Germinal center (tissue), 1 donor: ENCODE results near the gene AHSG.
"Not testable (repeated sequence)": the region's sequence is repeated elsewhere in the genome, so short reads cannot be mapped to it uniquely, and the experiment has no call there.

ENCODE experiments used
- DNase-seq: peaks from one replicate; pipeline ENCODE4 v3.0.0; 2012; ENCODE audit warnings: mixed read lengths, low spot score

The AHSG gene, protein sequence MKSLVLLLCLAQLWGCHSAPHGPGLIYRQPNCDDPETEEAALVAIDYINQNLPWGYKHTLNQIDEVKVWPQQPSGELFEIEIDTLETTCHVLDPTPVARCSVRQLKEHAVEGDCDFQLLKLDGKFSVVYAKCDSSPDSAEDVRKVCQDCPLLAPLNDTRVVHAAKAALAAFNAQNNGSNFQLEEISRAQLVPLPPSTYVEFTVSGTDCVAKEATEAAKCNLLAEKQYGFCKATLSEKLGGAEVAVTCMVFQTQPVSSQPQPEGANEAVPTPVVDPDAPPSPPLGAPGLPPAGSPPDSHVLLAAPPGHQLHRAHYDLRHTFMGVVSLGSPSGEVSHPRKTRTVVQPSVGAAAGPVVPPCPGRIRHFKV

DNA sequence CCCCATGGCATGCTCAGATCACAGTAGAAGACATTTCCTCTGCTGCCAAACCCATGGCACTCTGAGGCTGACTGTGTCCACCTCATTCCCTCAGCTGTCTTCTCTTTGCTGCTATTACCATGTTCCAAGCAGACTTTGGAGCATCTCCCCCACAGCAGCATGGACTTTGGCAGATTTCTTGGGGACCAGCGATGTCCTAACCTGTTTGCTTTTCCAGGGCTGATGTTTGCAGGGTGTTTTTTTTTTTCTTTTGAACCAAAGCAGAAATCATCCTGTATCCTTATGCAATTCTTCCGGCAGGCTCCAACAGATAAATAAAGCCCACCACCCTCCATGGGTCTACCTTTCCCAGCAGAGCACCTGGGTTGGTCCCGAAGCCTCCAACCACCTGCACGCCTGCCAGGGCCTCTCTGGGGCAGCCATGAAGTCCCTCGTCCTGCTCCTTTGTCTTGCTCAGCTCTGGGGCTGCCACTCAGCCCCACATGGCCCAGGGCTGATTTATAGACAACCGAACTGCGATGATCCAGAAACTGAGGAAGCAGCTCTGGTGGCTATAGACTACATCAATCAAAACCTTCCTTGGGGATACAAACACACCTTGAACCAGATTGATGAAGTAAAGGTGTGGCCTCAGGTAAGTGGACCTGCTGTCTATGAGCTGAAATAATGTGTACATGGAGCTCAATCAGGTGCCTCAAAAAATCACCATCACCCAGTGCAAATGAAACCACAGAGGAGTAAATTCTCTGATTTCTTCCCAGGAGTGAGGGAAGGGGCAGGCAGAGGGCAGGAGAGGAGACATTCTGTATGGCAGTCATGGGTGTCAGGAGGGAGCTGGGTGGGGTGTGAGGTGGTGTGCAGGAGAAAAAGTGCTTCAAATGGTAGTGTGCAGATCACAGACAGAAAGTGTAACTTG lies at the start of gene AHSG:
Gene AHSG (plus strand): TSS at position 340 of the 916 bp plus-strand sequence. CDS start 82 bp downstream, at position 422.
- DNase-seq = no peak

DNA sequence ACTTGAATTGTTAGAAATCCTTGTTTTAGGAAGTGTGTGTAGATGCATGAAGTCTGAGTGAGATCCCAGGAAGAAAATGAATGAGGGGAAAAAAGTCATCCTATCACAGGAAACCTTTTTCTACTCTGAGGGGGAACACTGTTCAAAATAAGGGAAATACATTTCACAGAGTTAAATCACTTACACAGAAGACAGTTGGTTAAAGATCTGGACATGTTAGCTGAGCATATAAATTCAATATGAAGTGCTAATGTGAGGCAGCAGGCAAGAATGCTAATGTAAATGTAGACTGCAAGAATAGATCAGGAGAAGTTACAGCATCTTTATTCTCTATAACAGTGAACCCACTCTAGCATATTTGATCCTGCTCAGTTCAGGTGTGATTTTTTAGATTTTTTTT lies 48.3 kb upstream of the AHSG start:
- no peak for DNase-seq

DNA sequence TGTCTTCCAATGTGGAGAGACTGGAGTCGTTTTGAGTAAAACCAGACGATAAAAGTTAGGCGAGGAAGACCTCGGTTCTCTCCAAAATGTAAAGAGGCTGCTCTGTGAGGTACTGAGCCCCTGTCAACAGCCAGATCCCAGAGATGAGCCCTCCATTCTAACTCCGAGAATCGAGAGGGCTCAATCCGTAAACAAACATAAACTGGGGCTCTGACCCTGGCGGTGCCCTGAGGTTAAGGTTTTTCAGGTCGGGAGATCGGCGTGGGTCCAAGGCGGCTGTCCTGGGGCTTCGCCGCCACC lies 46.1 kb upstream of the AHSG start:
- DNase-seq = no peak

DNA sequence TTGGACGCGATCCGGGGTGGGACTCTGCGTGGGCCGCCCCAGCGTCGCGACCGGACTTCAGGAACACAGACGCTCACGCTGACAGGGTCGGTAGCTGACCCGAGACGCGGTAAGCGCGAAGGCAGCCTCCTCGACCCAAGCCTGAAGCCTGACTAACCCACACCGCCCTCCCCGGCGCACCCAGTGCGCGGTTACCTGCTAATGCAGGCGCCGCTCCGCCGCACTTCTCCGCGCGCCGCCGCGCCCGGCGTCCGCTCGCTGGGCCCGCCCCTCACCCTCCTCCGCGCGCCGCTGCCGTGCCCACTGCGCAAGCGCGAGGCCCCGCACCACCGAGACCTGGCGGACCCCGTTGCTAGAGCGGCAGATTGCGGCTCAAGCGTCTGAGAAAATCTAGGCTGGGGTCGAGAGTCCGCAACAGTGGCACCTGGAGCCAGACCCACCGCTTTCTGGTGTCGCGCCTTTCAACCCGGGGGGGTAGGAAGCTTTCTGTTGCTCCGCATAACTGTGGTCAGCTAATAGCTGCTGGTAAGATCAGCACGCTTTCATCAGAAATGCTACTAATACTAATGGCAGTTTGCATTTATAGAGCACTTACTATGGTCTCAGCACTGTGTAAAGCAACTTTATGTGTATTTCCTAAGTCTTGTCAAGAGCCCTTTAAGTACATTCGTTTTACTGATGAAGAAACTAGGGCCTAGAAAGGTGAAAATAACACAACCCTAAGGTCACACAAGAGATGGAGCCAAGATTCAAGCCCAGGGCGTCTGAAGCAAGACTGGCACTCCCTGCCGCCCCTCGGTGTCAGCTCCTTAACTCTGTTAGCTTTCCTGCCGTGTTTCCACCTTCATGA lies 45.6 kb upstream of the AHSG start, which contains the start of gene TBCCD1:
Gene TBCCD1 (minus strand): TSS at position 268 of the 850 bp plus-strand sequence. CDS start 3,010 bp downstream, outside the sequence.
- peak; percentile 89 for DNase-seq

DNA sequence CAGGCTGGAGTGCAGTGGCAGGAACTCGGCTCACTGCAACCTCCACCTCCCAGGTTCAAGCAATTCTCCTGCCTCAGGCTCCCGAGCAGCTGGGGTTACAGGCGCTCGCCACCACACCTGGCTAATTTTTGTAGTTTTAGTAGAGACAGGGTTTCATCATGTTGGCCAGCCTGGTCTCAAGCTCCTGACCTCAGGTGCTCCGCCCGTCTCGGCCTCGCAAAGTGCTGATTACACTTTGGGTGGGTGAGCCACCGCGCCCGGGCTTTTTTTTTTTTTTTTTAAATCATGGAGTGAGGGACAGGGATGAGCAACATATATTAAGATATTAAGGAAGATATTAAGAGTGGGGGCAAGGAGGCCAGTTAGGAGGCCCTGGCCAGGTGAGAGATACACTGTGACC lies 43.5 kb upstream of the AHSG start:
- DNase-seq = not testable (repeated sequence)

DNA sequence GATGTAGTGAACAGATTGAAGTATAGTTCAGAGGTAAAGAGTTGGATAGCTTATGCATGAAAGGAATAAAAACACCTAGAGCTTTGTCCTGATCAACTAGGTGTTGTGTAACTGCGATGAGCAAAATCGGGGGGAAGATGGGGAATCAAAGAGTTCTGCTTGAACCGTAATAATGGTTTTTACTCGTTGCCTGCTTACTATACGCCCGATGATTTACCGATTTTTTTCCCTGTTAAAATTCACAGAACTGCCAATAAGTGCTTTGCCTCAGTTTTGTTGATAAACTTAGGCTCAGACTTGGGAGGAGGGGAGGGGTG lies 43.1 kb upstream of the AHSG start:
- DNase-seq = no peak

DNA sequence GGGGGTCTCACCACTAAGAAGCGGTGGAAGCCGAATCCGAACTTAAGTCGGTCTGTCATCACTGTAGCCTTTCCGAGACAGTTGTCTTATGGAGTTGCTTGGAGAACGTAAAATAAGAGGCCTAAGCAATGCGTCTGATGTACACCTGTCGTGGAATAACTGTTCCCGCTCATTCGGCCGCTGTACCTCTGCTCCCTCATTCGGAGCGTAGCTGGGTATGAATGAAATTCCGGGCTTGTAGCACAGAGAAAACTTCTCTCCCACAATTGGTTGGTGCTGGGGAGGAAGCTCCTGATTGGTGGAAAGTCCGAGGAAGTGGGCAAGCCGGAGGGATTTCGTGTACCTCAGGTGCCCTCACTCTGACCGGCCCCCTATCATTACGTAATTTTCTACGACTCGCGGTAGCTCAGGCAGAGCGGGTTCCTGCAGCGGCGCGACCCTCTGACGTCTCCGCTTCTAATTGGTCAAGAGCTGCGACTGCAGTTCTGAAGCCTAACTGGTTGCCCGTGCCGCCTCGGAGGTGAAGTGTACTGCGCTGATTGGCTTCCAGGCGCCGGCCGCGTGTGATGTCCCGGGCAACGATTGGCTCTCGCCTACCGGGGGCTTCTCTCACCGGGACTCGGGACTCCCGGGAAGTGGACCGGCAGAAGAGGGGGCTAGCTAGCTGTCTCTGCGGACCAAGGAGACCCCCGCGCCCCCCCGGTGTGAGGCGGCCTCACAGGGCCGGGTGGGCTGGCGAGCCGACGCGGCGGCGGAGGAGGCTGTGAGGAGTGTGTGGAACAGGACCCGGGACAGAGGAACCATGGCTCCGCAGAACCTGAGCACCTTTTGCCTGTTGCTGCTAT lies 42.5 kb upstream of the AHSG start, which contains the start of gene DNAJB11:
Gene DNAJB11 (plus strand): TSS at position 625 of the 845 bp plus-strand sequence. CDS start 178 bp downstream, at position 803.
- peak; percentile 98 for DNase-seq

DNA sequence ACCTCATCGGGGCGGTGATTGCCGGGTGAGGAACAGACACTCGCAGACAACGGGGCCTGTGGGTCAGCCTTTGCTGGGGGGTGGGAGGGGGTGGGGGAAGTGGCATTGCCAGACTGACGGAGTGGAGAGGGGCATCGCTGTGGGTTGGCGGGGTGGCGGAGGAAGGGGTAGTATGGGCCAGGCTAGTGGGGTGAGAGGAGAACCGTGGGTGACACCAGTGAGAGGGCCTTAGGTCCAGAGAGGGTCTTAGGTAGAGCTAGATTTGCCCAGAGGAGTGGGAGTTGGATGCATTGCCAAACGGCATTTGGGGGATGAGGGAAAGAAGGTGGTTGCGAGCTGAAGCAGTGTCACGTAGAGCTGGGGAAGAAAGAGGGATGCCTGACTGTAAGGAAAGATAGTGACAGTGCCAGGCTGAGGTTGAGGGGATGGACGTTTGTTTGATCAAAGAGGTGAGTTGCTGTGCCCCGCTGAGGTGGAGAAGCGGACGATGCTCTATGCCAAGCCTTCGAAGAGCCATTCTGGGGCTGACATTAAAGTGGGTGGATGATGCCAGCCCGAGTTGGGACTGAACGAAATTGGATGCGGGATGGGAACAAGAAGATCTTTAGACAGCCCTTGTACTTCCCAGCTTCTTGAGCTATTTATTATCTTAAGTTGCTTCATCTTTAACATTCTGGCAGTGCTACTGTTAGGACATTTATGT lies 41.8 kb upstream of the AHSG start:
- no peak for DNase-seq

DNA sequence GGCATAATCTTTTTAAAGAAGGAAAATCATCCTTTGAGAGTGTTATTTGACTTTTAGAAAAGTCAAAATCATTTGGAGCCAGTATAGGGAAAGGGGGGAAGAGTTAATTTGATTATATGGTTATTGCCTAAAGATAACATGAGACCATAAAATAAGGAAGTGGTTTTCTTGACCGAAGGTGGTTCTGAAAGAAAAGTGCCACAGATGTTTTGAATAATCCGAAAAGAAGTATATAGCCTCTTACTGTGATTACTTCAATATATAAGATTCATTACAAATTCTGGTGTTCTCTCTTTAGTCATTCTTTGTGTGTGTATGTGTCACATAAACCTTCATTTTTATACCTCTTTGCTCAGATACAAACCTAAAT lies 41.2 kb upstream of the AHSG start:
- DNase-seq = peak; percentile 18

DNA sequence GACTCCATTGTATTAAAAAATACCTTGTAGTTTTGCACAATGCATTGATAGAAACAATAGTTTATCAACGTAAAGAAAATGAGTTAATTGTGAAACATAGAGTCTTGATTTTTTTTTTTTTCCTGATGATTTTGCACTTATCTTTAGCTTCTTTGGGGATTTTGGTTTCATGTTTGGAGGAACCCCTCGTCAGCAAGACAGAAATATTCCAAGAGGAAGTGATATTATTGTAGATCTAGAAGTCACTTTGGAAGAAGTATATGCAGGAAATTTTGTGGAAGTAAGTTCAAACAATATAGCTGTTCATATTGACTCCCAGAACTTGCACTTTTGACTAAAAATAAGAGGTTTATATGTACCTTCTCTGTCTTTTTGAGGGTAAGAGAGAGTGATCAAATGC lies 35.3 kb upstream of the AHSG start:
- DNase-seq = no peak

DNA sequence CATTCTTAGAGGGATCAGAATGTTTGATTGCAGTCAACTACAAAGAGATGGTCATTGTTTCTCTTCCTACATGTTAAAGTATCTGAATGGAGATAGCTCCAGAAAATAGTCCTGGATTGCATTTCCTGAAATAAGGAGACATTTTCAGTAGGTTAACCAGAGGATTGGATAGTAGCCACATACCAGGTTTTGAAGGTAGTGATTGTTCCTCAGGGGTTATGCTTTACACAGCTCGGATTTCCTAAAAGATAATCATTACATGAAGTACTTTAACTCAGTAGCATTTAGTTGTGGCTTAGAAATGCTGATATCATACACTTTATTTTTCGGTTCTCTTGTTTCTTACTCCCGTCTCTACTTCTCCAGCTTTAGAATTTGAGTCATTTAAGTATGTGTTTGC lies 32.1 kb upstream of the AHSG start:
- no peak for DNase-seq

DNA sequence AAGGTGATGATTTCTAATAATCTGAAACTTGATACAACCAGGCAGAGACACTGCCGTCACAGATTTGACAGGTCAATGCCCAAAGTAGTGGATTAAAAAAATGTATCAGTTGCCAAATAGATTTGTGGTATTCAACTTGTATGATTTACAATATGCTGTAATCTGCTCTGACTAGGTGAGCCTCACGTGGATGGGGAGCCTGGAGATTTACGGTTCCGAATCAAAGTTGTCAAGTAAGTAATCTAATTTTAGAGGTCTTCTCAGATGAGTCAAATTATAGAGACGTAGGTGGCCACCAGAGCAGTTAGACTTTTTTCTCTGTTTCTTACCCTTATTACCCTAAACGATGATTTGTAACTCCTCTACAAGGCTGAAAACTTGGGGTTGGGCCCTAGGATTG lies 30.3 kb upstream of the AHSG start:
- no peak for DNase-seq

DNA sequence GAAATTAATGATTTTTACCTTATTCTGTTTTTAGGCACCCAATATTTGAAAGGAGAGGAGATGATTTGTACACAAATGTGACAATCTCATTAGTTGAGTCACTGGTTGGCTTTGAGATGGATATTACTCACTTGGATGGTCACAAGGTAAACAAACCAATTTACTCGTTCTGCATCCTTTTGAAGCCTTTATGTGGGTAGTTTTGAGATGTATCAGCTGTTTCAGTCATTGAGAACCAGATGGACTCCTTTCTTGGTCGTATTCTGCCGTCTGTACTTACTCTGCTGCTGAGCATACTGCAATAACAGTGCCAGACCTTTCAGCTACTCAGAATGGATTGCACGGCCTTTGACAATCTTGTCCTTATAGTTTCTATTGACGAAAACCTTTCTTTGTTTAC lies 29.0 kb upstream of the AHSG start:
- no peak for DNase-seq

DNA sequence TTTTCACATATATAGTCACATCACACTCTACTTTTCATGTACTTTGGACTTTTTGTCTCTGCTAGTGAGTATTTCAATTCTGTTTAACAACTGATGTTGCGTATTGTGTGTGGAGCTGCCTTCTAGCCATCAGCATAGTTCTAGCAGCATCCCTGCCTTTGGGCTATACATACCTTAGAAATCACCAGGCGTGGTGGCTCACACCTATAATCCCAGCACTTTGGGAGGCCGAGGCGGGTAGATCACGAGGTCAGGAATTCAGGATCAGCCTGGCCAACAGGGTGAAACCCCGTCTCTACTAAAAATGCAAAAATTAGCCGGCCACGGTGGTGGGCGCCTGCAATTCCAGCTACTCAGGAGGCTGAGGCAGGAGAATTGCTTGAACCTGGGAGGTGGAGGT lies 26.6 kb upstream of the AHSG start:
- DNase-seq = not testable (repeated sequence)

DNA sequence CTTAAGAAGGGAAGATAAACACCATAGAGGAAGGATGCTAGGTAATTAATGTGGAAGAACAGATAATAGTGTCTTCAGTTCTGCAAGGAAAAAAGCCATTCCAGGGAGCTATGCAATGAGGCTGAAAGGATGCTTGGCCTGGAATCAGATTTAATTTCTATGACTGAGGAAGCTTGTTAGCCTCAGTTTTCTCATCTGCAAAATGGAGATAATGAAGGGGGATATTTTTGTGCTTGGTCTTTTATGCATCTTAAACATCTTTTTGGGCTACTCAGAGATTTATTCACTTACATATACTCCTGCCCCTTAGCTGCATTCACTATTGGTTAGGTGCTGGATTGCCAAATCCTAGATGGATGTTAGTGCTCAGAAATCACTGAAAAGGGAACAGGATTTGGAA lies 25.7 kb upstream of the AHSG start:
- DNase-seq = no peak

DNA sequence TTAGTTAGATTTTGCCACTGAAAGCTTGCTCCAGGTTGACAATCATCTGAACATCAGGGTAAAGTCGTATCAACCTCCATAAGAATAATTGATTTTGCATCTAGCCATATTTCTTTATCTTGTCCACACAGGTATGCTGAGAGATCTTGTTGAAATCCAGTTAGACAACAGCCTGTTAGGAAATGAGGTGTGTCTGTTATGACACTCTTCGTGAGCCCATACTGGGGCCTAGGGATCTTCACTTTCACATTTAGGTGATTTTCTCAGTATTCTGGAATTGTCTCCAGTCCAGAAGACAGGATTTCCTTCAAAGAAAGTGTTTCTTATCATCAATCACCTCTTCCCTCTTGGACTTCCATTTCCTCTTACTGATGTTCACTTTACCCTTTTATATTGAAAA lies 24.2 kb upstream of the AHSG start:
- no peak for DNase-seq

DNA sequence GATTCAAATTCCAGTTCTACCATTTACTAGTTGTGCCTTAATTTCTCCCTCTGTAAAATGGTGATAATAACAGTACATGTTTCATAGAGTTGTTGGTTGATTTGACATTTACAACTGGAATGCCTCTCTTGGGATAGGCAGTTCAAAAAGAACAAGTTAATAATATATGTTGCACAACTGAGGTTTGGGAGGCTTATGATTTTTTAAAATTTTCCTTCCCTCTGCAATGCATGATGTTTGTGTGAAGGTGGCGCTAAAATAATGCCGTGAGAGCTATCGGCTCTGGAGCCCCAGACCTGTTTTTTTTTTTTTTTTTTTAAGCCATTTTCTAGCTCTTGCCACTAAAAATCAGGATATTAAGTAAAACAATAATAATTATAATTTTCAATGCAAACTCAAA lies 23.7 kb upstream of the AHSG start:
- DNase-seq = no peak

DNA sequence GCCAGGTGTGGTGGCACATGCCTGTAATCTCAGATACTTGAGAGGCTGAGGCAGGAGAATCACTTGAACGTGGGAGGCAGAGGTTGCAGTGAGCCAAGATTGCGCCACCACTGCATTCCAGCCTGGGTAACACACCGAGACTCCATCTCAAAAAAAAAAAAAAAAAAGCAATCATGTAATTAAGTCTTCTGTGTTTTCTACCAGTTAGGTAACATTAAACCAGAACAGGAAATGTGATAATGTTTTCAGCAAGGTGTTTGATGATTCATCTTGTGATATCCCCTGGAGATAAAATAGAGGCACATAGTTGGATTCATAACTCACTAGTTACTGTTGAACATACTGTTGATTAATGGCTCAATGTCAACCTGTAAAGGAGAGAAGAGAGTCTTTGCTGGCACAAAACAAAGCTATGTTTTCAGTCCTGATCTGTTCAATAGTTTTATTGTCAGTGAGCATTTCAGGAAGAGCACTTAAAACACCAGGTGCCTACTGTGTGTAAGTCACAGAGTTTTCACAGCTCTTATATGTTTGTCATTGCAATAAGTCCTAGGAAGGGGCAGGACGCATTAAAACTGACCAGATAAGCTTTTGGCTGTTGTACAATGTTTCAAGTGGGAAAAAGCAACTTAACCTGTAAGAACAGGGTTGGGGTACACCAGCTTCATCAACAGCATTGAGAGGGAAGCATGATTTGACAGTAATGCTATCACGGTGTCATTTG lies 22.8 kb upstream of the AHSG start:
- DNase-seq = no peak

DNA sequence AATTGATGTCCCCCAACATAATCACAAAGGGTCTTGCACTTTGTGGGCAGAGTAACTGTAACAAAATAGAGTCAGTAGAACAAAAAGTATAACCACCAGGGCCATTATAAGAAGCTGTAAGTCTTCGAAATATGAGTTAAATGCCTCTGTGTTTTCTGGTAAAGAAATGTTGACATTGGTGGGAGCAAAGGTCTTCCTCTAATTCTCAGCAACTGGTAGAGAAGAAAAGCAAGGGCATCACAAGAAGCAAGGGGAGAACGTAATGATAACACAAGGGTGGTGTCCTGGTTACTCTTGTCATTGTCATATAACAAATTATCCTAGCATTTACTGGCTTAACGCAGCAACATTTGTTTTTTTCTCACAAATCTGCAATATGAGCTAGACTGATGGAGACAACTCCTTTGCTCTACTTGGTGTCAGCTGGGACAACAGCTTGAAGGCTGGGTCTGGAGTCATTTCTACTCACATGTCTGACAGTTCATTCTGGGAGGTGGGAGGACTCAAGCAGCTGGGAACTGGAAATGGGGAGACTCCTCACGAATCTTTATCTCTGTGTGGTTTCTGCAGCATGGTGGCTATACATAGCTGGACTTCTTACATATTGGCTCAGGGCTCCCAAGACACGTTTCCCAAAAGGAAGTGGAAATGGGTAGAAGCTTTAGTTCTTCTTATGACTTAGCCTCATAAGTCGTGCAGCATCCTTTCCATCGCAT lies 22.1 kb upstream of the AHSG start:
- DNase-seq = no peak

DNA sequence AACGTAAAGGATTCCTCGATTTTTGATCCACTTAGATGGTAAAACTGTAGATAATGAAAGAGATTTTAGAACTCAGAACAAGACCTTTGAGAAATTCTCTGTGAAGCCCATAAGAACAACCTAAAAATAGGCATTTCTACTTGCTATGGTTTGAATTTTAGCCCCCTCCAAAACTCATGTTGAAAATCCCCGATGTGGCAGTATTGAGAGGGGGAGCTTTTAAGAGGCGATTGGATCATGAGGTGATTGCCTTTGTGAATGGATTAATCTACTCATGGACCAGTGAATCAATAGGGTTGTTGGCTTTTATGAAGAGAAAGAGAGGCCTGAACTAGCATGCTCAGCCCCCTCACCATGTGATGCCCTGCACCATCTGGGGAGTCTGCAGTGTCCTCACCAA lies 20.2 kb upstream of the AHSG start:
- no peak for DNase-seq
